NOMO-1 treated with DMSO at 0.1 percent for 48 hours (cell line): ENCODE measurements around the gene KIAA2012.
"Not testable (repeated sequence)": the region's sequence is repeated elsewhere in the genome, so short reads cannot be mapped to it uniquely, and the experiment has no call there.

Source experiments
- DNase-seq: peaks from one replicate; lab custom pipeline; 2025; ENCODE audit not compliant: unreplicated experiment; lab: John Stamatoyannopoulos, UW

Gene KIAA2012

GRCh38 chr2:202186641-202187202 lies 113.7 kb downstream of the KIAA2012 start:
- DNase-seq: no peak

GRCh38 chr2:202187570-202187969 lies 114.5 kb downstream of the KIAA2012 start:
- no peak for DNase-seq

GRCh38 chr2:202193305-202193704 lies 120.2 kb downstream of the KIAA2012 start:
- no peak for DNase-seq

- no peak for DNase-seq
These were observed 120.9 kb downstream of the KIAA2012 start for GRCh38 chr2:202193881-202194353.

GRCh38 chr2:202194418-202194817 lies 121.4 kb downstream of the KIAA2012 start:
- DNase-seq: no peak

- peak; percentile 43 for DNase-seq
These were observed 123.7 kb downstream of the KIAA2012 start for GRCh38 chr2:202196727-202197126.

GRCh38 chr2:202201220-202202160 lies 128.4 kb downstream of the KIAA2012 start:
- DNase-seq: no peak

- DNase-seq: no peak
These were observed 130.3 kb downstream of the KIAA2012 start for GRCh38 chr2:202203348-202203747.

GRCh38 chr2:202204855-202205254 lies 131.8 kb downstream of the KIAA2012 start:
- DNase-seq: no peak

- no peak for DNase-seq
These were observed 135.5 kb downstream of the KIAA2012 start for GRCh38 chr2:202208526-202208925.

GRCh38 chr2:202215179-202215578 lies 142.1 kb downstream of the KIAA2012 start:
- no peak for DNase-seq

- no peak for DNase-seq
These were observed 148.8 kb downstream of the KIAA2012 start for GRCh38 chr2:202221873-202222272.

GRCh38 chr2:202237787-202238233 lies 164.8 kb downstream of the KIAA2012 start:
- no peak for DNase-seq

GRCh38 chr2:202238234-202239197 lies 165.5 kb downstream of the KIAA2012 start, which contains the start of gene SUMO1:
TSS of gene SUMO1 (minus strand) at chr2:202238597. CDS start at chr2:202238451, 146 bp downstream.
- peak; percentile 87 for DNase-seq

GRCh38 chr2:202247710-202248109 lies 174.7 kb downstream of the KIAA2012 start:
- not testable (repeated sequence) for DNase-seq

GRCh38 chr2:202249521-202250253 lies 176.6 kb downstream of the KIAA2012 start:
- DNase-seq: peak; percentile 12

- DNase-seq: no peak
These were observed 178.4 kb downstream of the KIAA2012 start for GRCh38 chr2:202251494-202251893.
